ENCODE data around the gene VSX2. TPM values are rescaled to one million over a fixed set of nuclear protein-coding genes. Genes with fewer than 3 reads are reported as not detected.

The VSX2 gene
- polyA plus RNA-seq, 4 donors: not detected

DNA sequence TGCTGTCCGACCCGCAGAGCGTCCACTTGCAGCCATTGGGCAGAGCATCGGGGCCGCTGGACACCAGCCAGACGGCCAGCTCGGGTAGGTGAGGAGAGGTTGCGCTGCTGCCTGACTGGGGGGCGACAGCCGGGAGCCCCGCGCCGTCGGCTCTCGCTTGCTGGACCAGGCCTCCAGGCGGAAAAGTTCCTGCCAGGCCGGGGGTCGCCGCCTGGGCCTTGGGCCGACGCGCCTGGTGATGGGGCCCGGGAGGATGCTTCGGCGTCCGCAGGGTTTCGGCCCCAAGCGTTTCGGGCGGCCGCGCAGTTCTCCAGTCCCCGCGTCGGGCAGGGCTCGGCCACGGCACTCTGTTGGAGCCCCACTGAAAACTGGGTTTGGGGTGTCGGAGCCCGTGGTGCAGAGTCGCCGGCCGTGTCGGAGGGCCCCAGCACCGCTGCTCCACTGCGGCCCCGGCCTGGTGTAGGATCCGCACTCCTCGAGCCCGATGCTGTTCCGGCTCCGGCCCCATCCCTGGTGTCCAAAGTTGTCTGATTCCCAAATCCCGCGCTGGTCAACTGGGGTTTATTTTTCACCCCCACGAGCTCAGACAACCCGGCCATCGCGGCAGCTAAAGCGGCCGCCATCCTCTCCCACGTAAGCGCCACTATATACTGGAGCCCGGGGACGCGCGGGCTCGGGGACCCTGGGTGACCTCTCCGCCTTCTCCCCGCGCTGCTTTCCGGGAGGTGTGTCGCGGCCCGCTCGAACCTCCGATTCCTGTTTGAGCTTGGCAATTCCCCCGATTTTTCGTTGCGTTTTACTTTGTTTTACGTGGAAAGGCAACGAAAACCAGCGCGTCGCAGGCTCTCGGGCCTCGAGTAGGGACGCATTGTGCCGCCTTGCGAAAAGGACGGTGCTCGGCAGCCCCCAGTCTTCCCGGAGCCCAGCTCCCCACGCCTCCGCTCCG is 872 bp downstream of the VSX2 start:
- 3 to 7% (median 4%) methylated on average over 71 to 94 of the region's 94 CpGs for WGBS, 3 donors
- FAIRE-seq (no peak), DNase-seq (peak in 1 of 2 donors; percentile 48)
- H3K27ac ChIP-seq (ENCODE audit: low read depth in 1 of 3, low read length in 2 of 3): no peak overlapping the region
- H3K4me3 ChIP-seq (ENCODE audit: low read depth in 1 of 3, low read length in 3 of 3): peak overlapping the region in 1 of 3 donors; percentile 21
- peaks cover 0 to 2% of the 10 kb centered on the region in 2 donors for H3K9me3 ChIP-seq (ENCODE audit: control insufficient read depth in 2 of 2, insufficient read depth in 1 of 2, low read depth in 1 of 2, low read length in 1 of 2)
- no peaks in the 10 kb centered on the region for H3K36me3 ChIP-seq (ENCODE audit: control insufficient read depth in 3 of 3, insufficient read depth in 2 of 3, low read depth in 1 of 3, low read length in 3 of 3)
- H3K4me1 ChIP-seq (ENCODE audit: control insufficient read depth in 3 of 3, insufficient read depth in 2 of 3, low read depth in 1 of 3, low read length in 2 of 3): peaks cover 0 to 12% (median 2%) of the 10 kb centered on the region in 3 donors
- H3K27me3 ChIP-seq (ENCODE audit: control insufficient read depth in 3 of 3, insufficient read depth in 3 of 3, low read length in 3 of 3): peaks cover 5 to 95% (median 54%) of the 10 kb centered on the region in 3 donors

DNA sequence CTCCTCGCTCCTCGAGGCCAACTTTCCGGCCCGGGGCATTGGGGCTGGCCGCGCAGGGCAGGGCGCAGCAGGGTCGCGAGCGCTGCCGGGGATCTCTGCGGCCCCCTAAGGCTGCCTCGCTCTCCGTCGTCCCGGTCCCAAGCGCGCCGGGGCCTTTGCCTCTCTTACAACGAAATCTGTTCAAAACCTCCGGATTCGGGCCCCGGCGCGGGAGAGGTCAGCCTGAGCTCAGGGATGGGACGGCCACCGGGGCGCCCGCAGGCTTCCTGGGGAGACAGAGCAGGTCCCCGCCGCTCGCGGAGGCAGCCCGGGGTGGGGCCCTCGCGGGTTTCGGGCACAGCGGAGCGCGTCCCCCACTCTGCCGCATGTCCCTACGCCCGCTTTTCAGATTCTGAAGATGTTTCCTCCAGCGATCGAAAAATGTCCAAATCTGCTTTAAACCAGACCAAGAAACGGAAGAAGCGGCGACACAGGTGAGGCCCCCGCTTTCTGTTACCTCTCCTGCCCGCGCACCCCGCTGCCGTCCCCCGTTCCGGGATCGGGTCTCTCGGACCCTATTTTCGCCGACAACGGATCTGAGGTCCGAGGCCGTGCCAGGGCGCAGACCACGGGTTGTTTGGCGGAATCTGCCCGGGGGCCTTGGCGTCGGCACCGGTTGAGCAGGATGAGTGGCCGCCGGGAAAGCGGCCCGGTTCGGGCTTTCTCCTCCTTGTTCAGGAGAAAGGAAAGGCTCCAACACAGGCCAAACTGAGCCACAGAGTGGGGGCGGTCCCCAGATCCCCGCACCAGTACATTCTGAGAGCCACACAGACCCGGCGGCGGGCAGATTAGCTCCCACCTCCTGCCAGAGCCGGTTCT is 1.8 kb downstream of the VSX2 start:
- WGBS, 3 donors: 2 to 5% (median 3%) methylated on average over 63 to 80 of the region's 80 CpGs
- Histone ChIP-seq H3K9me3 (ENCODE audit: control insufficient read depth in 2 of 2, insufficient read depth in 1 of 2, low read depth in 1 of 2, low read length in 1 of 2) (peaks cover 0 to 2% of the 10 kb centered on the region in 2 donors), H3K27ac (ENCODE audit: low read depth in 1 of 3, low read length in 2 of 3) (no peak overlapping the region), H3K27me3 (ENCODE audit: control insufficient read depth in 3 of 3, insufficient read depth in 3 of 3, low read length in 3 of 3) (peaks cover 5 to 98% (median 60%) of the 10 kb centered on the region in 3 donors), H3K36me3 (ENCODE audit: control insufficient read depth in 3 of 3, insufficient read depth in 2 of 3, low read depth in 1 of 3, low read length in 3 of 3) (no peaks in the 10 kb centered on the region), H3K4me1 (ENCODE audit: control insufficient read depth in 3 of 3, insufficient read depth in 2 of 3, low read depth in 1 of 3, low read length in 2 of 3) (peaks cover 0 to 12% (median 2%) of the 10 kb centered on the region in 3 donors), H3K4me3 (ENCODE audit: low read depth in 1 of 3, low read length in 3 of 3) (peak overlapping the region in 1 of 3 donors; percentile 21)
- FAIRE-seq (no peak), DNase-seq (peak in 1 of 2 donors; percentile 50)

DNA sequence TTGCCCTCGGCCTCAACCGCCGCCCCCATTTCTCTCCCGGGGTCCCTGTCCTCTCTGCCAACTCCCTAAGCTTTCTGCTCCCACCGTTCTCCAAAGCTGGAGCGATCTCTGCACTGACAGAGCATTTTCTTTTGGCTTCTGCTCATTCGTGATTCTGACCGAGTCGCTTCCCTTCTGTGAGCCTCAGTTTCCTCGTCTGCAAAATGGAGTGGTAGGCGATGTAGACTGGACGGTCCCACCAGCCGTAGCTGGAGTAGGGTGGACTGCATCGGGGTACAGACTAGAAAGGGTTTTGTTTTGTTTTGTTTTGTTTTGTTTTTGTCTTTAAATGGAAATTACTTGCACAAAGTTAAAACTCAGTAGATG is 2.4 kb downstream of the VSX2 start:
- FAIRE-seq (no peak), DNase-seq (peak in 1 of 2 donors; percentile 25)
- 9 to 13% (median 9%) methylated on average over 14 of the region's 14 CpGs for whole genome bisulfite sequencing, 3 donors
- Histone ChIP-seq H3K4me3 (ENCODE audit: low read depth in 1 of 3, low read length in 3 of 3) (no peak overlapping the region), H3K9me3 (ENCODE audit: control insufficient read depth in 2 of 2, insufficient read depth in 1 of 2, low read depth in 1 of 2, low read length in 1 of 2) (peaks cover 0 to 2% of the 10 kb centered on the region in 2 donors), H3K27me3 (ENCODE audit: control insufficient read depth in 3 of 3, insufficient read depth in 3 of 3, low read length in 3 of 3) (peaks cover 5 to 99% (median 62%) of the 10 kb centered on the region in 3 donors), H3K27ac (ENCODE audit: low read depth in 1 of 3, low read length in 2 of 3) (no peak overlapping the region), H3K4me1 (ENCODE audit: control insufficient read depth in 3 of 3, insufficient read depth in 2 of 3, low read depth in 1 of 3, low read length in 2 of 3) (peaks cover 0 to 12% (median 2%) of the 10 kb centered on the region in 3 donors), H3K36me3 (ENCODE audit: control insufficient read depth in 3 of 3, insufficient read depth in 2 of 3, low read depth in 1 of 3, low read length in 3 of 3) (no peaks in the 10 kb centered on the region)

GRCh38 chr14:74242021-74242779 is 3.0 kb downstream of the VSX2 start:
- peaks cover 5 to 100% (median 64%) of the 10 kb centered on the region in 3 donors for H3K27me3 ChIP-seq (ENCODE audit: control insufficient read depth in 3 of 3, insufficient read depth in 3 of 3, low read length in 3 of 3)
- DNase-seq (peak in 1 of 2 donors; percentile 45), FAIRE-seq (no peak)
- no peaks in the 10 kb centered on the region for H3K36me3 ChIP-seq (ENCODE audit: control insufficient read depth in 3 of 3, insufficient read depth in 2 of 3, low read depth in 1 of 3, low read length in 3 of 3)
- 7 to 10% (median 8%) methylated on average over 26 to 28 of the region's 28 CpGs for WGBS, 3 donors
- H3K4me3 ChIP-seq (ENCODE audit: low read depth in 1 of 3, low read length in 3 of 3): no peak overlapping the region
- H3K9me3 ChIP-seq (ENCODE audit: control insufficient read depth in 2 of 2, insufficient read depth in 1 of 2, low read depth in 1 of 2, low read length in 1 of 2): peaks cover 0 to 2% of the 10 kb centered on the region in 2 donors
- H3K27ac ChIP-seq (ENCODE audit: low read depth in 1 of 3, low read length in 2 of 3): no peak overlapping the region
- peaks cover 0 to 12% (median 2%) of the 10 kb centered on the region in 3 donors for H3K4me1 ChIP-seq (ENCODE audit: control insufficient read depth in 3 of 3, insufficient read depth in 2 of 3, low read depth in 1 of 3, low read length in 2 of 3)

DNA sequence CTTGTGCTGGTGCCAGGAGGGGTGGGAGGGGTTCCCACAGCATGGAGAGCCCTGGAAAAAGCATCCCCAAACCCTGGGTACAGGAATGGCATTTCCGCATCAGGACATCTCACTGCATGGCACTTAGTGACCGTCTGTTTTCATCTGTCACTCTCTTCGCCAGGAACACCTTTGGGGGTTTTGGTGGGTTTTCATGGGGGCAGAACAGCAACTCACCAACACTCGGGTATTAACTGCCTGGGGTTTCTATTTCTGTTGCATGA is 3.5 kb downstream of the VSX2 start:
- peaks cover 0 to 12% (median 2%) of the 10 kb centered on the region in 3 donors for H3K4me1 ChIP-seq (ENCODE audit: control insufficient read depth in 3 of 3, insufficient read depth in 2 of 3, low read depth in 1 of 3, low read length in 2 of 3)
- peaks cover 5 to 100% (median 61%) of the 10 kb centered on the region in 3 donors for H3K27me3 ChIP-seq (ENCODE audit: control insufficient read depth in 3 of 3, insufficient read depth in 3 of 3, low read length in 3 of 3)
- H3K9me3 ChIP-seq (ENCODE audit: control insufficient read depth in 2 of 2, insufficient read depth in 1 of 2, low read depth in 1 of 2, low read length in 1 of 2): peaks cover 0 to 2% of the 10 kb centered on the region in 2 donors
- WGBS, 3 donors: 25 to 27% (median 26%) methylated on average over 4 of the region's 4 CpGs
- no peak overlapping the region for H3K27ac ChIP-seq (ENCODE audit: low read depth in 1 of 3, low read length in 2 of 3)
- DNase-seq (peak in 1 of 2 donors; percentile 21), FAIRE-seq (no peak)
- H3K36me3 ChIP-seq (ENCODE audit: control insufficient read depth in 3 of 3, insufficient read depth in 2 of 3, low read depth in 1 of 3, low read length in 3 of 3): no peaks in the 10 kb centered on the region
- H3K4me3 ChIP-seq (ENCODE audit: low read depth in 1 of 3, low read length in 3 of 3): no peak overlapping the region

GRCh38 chr14:74243051-74243450 is 3.8 kb downstream of the VSX2 start:
- no peak overlapping the region for H3K27ac ChIP-seq (ENCODE audit: low read depth in 1 of 3, low read length in 2 of 3)
- DNase-seq (no peak), FAIRE-seq (no peak)
- peaks cover 5 to 100% (median 58%) of the 10 kb centered on the region in 3 donors for H3K27me3 ChIP-seq (ENCODE audit: control insufficient read depth in 3 of 3, insufficient read depth in 3 of 3, low read length in 3 of 3)
- peaks cover 0 to 12% (median 2%) of the 10 kb centered on the region in 3 donors for H3K4me1 ChIP-seq (ENCODE audit: control insufficient read depth in 3 of 3, insufficient read depth in 2 of 3, low read depth in 1 of 3, low read length in 2 of 3)
- H3K36me3 ChIP-seq (ENCODE audit: control insufficient read depth in 3 of 3, insufficient read depth in 2 of 3, low read depth in 1 of 3, low read length in 3 of 3): no peaks in the 10 kb centered on the region
- WGBS, 3 donors: 20 to 32% (median 21%) methylated on average over 5 of the region's 5 CpGs
- no peak overlapping the region for H3K4me3 ChIP-seq (ENCODE audit: low read depth in 1 of 3, low read length in 3 of 3)
- peaks cover 0 to 2% of the 10 kb centered on the region in 2 donors for H3K9me3 ChIP-seq (ENCODE audit: control insufficient read depth in 2 of 2, insufficient read depth in 1 of 2, low read depth in 1 of 2, low read length in 1 of 2)

DNA sequence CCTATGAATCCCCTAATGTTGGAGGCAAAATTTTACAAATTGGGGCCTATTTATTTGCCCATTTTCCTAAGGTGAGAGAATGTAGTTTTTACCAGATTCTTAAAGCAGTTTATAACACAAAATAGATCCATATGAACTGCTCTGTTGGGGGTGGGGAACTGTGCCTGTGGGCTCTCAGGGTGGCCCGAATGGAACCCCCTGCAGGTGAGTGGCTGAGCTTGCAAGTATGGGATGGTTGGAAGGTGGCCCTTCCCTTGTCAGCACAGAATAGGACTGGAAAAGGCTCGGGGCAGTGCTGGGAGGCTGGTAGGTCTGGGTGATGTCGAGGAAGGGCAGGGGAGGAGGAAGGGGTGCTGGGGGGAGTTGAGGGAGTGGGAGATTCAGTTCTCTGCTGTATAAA is 4.9 kb downstream of the VSX2 start:
- FAIRE-seq: no peak

More for the DNA sequence above, 4.9 kb downstream of the VSX2 start:
- Histone ChIP-seq H3K4me3 (ENCODE audit: low read depth in 1 of 3, low read length in 3 of 3) (no peak overlapping the region), H3K4me1 (ENCODE audit: control insufficient read depth in 3 of 3, insufficient read depth in 2 of 3, low read depth in 1 of 3, low read length in 2 of 3) (peaks cover 0 to 12% (median 2%) of the 10 kb centered on the region in 3 donors), H3K9me3 (ENCODE audit: control insufficient read depth in 2 of 2, insufficient read depth in 1 of 2, low read depth in 1 of 2, low read length in 1 of 2) (peaks cover 0 to 2% of the 10 kb centered on the region in 2 donors), H3K27ac (ENCODE audit: low read depth in 1 of 3, low read length in 2 of 3) (no peak overlapping the region), H3K27me3 (ENCODE audit: control insufficient read depth in 3 of 3, insufficient read depth in 3 of 3, low read length in 3 of 3) (peaks cover 5 to 97% (median 48%) of the 10 kb centered on the region in 3 donors), H3K36me3 (ENCODE audit: control insufficient read depth in 3 of 3, insufficient read depth in 2 of 3, low read depth in 1 of 3, low read length in 3 of 3) (no peaks in the 10 kb centered on the region)
- 3 to 22% (median 6%) methylated on average over 3 of the region's 3 CpGs for WGBS, 3 donors
- no peak for DNase-seq
